Thyroid gland (tissue), 4 donors: ENCODE data around the gene STK33.

ENCODE experiments used
- CTCF ChIP-seq, 6 experiments: fragments of 200-600 bp in 3 of 6; fragments of 450-650 bp in 3 of 6; sonication (generic) in 3 of 6; IDR thresholded peaks; one replicate each; pipeline ENCODE4 v1.5.1; 2016 to 2019; ENCODE audit warnings: antibody characterized with exemption in 6 of 6, mild to moderate bottlenecking in 2 of 6, inconsistent platforms in 1 of 6, moderate library complexity in 1 of 6
- POLR2A ChIP-seq, 2 donors: fragments of 450-650 bp; IDR thresholded peaks; one replicate each; pipeline ENCODE4 v1.6.1; 2017; ENCODE audit warnings: antibody characterized with exemption in 2 of 2, mild to moderate bottlenecking in 2 of 2, moderate library complexity in 1 of 2

- TF ChIP-seq POLR2A (IDR thresholded peaks at IDR 0.05) (no peak), CTCF (IDR thresholded peaks at IDR 0.05) (no peak)
Observed at GRCh38 chr11:8610532-8611116, 16.6 kb upstream of the STK33 start.
